SK-N-SH (cell line): Measurements from ENCODE around the gene LTC4S. TPM values are rescaled to one million over a fixed set of nuclear protein-coding genes. Genes with fewer than 3 reads are reported as not detected.

Source experiments
- CTCF ChIA-PET: fragments of 300-600, 350-600 bp; formaldehyde crosslinking; extraction: SDS; loops from one replicate; lab custom pipeline; 2021; lab: Yijun Ruan, JAX
- POLR2A ChIA-PET: fragments of 350-600 bp; sonication (Branson Sonifier 250); formaldehyde crosslinking; extraction: SDS; loops from one replicate; lab custom pipeline; 2020; ENCODE audit warnings: antibody characterized with exemption, inconsistent platforms; lab: Yijun Ruan, JAX
- DNase-seq: peaks from one replicate; pipeline ENCODE4 v3.0.0; 2012
- H2AFZ ChIP-seq: fragments of 200-600 bp; sonication (generic); 2 replicates; pipeline ENCODE4 v1.8.1; 2016; ENCODE audit warnings: antibody characterized with exemption, mild to moderate bottlenecking, low read depth
- H3F3A ChIP-seq: fragments of 200-600 bp; sonication (generic); replicated peaks from 2 replicates; pipeline ENCODE3; 2016; ENCODE audit warnings: antibody characterized with exemption, mild to moderate bottlenecking; ENCODE audit not compliant: insufficient read depth
- H3K27ac ChIP-seq, 2 experiments: fragments of 200-500 bp in 1 of 2; fragments of 200-600 bp in 1 of 2; sonication (Bioruptor generic) in 1 of 2; sonication (generic), shearing (Covaris generic) in 1 of 2; 2 replicates each; pipeline versions ENCODE4 v1.5.1 to v1.6.1; 2014 to 2016; ENCODE audit warnings: low read depth in 2 of 2, inconsistent platforms in 1 of 2, low read length in 1 of 2, mild to moderate bottlenecking in 1 of 2, mixed read lengths in 1 of 2
- H3K27me3 ChIP-seq: fragments of 200-600 bp; sonication (generic), shearing (Covaris generic); 2 replicates; pipeline ENCODE4 v1.6.1; 2016; ENCODE audit warnings: mixed run types; ENCODE audit not compliant: insufficient read depth
- H3K36me3 ChIP-seq, 2 experiments: fragments of 200-500 bp in 1 of 2; fragments of 200-600 bp in 1 of 2; sonication (Bioruptor generic) in 1 of 2; sonication (generic) in 1 of 2; replicated peaks in 1 of 2; 2 replicates each; pipeline versions ENCODE3 to v1.5.1; 2014 to 2016; ENCODE audit warnings: low read length in 1 of 2, mild to moderate bottlenecking in 1 of 2; ENCODE audit not compliant: insufficient read depth in 2 of 2, control insufficient read depth in 1 of 2
- H3K4me1 ChIP-seq, 2 experiments: fragments of 200-500 bp in 1 of 2; fragments of 200-600 bp in 1 of 2; sonication (Bioruptor generic) in 1 of 2; sonication (generic), shearing (Covaris generic) in 1 of 2; 2 replicates each; pipeline versions ENCODE4 v1.5.1 to v1.6.1; 2014 to 2016; ENCODE audit warnings: low read depth in 1 of 2, low read length in 1 of 2, mixed run types in 1 of 2; ENCODE audit not compliant: insufficient read depth in 2 of 2, control insufficient read depth in 1 of 2
- H3K4me2 ChIP-seq: fragments of 200-600 bp; sonication (generic), shearing (Covaris generic); 2 replicates; pipeline ENCODE4 v1.6.1; 2017; ENCODE audit warnings: mixed run types
- H3K4me3 ChIP-seq, 2 experiments: fragments of 200-500 bp in 1 of 2; fragments of 200-600 bp in 1 of 2; sonication (Bioruptor generic) in 1 of 2; sonication (generic), shearing (Covaris generic) in 1 of 2; 2 replicates each; pipeline versions ENCODE4 v1.5.1 to v1.8.1; 2014 to 2016; ENCODE audit warnings: low read depth in 2 of 2, inconsistent platforms in 1 of 2, low read length in 1 of 2, mild to moderate bottlenecking in 1 of 2, mixed read lengths in 1 of 2, moderate library complexity in 1 of 2
- H3K79me2 ChIP-seq: fragments of 200-600 bp; sonication (generic); 2 replicates; pipeline ENCODE4 v1.8.1; 2017; ENCODE audit warnings: mild to moderate bottlenecking; ENCODE audit not compliant: insufficient read depth
- H3K9ac ChIP-seq: fragments of 200-600 bp; sonication (generic); 2 replicates; pipeline ENCODE4 v1.6.1; 2017; ENCODE audit warnings: mixed run types
- H3K9me2 ChIP-seq: fragments of 200-600 bp; sonication (generic); 2 replicates; pipeline ENCODE4 v1.6.1; 2017; ENCODE audit warnings: mixed run types
- H3K9me3 ChIP-seq: fragments of 200-600 bp; sonication (generic); 2 replicates; pipeline ENCODE4 v1.6.1; 2017; ENCODE audit warnings: mixed run types, mild to moderate bottlenecking, moderate library complexity
- H4K20me1 ChIP-seq: fragments of 200-600 bp; sonication (generic); 2 replicates; pipeline ENCODE4 v1.6.1; 2017; ENCODE audit warnings: mild to moderate bottlenecking, mixed run types; ENCODE audit not compliant: insufficient read depth
- FOSL2 ChIP-seq: IDR thresholded peaks from 2 replicates; pipeline ENCODE4 v1.4.0; 2012; ENCODE audit warnings: low read depth, mild to moderate bottlenecking, moderate library complexity, borderline replicate concordance
- GABPA ChIP-seq: IDR thresholded peaks from 2 replicates; pipeline ENCODE4 v1.4.0; 2012; ENCODE audit warnings: low read depth, mild to moderate bottlenecking
- IRF3 ChIP-seq: fragments of 150-350 bp; IDR thresholded peaks from 2 replicates; pipeline ENCODE4 v1.6.1; 2016; ENCODE audit warnings: mild to moderate bottlenecking, low read depth, low read length
- NRF1 ChIP-seq: IDR thresholded peaks from 2 replicates; pipeline ENCODE4 v1.6.1; 2012; ENCODE audit warnings: low read depth, mild to moderate bottlenecking, low read length
- PBX3 ChIP-seq: IDR thresholded peaks from 2 replicates; pipeline ENCODE4; 2012
- POLR2AphosphoS5 ChIP-seq: IDR thresholded peaks from 2 replicates; pipeline ENCODE4 v1.6.1; 2012; ENCODE audit warnings: low read depth, low read length
- RXRA ChIP-seq: IDR thresholded peaks from 2 replicates; pipeline ENCODE4 v1.4.0; 2012; ENCODE audit warnings: low read depth, mild to moderate bottlenecking, borderline replicate concordance
- TEAD4 ChIP-seq: IDR thresholded peaks from 2 replicates; pipeline ENCODE4 v1.4.0; 2012; ENCODE audit warnings: mild to moderate bottlenecking, borderline replicate concordance; ENCODE audit not compliant: insufficient read depth
- WGBS: methylation state at CpG from one replicate; pipeline ENCODE4 v1.1.6; 2017; ENCODE audit warnings: low lambda C conversion rate; 5-methylcytosine and 5-hydroxymethylcytosine counted together
- polyA plus RNA-seq, 3 experiments: library from polyadenylated mRNA; depleted of rRNA; stranded (reverse); fragments of >200 nt; gene quantifications; 2 replicates each; pipeline ENCODE4 v1.2.3, GENCODE V29; 2012
- TF ChIP-seq, protein P1 (sequence below): fragments of 200-600 bp; sonication (generic); IDR thresholded peaks from 2 replicates; pipeline ENCODE4 v1.6.1; 2017; ENCODE audit warnings: antibody characterized with exemption, mild to moderate bottlenecking, moderate library complexity

Gene LTC4S
- polyA plus RNA-seq, 1 of the 3 experiments (the other 2 are of a cell fraction), result 0.43 TPM

- H3K27me3 ChIP-seq, result no peaks in the 10 kb centered on the region
- no peak overlapping the region for H2AFZ ChIP-seq
- H3F3A ChIP-seq, result no peaks in the 10 kb centered on the region
- ChIA-PET CTCF (interaction anchor here (2.8 kb wide), 1 partner anchor 13 kb away, joined by 17 read pairs; no protein-coding TSS in a partner anchor), POLR2A (no interaction called here)
- no peak overlapping the region for H3K4me2 ChIP-seq
- no peak overlapping the region for H3K4me3 ChIP-seq
- no peak overlapping the region for H3K27ac ChIP-seq
- 92% methylated on average over 7 of the region's 8 CpGs for WGBS
- no peak for DNase-seq
- H3K36me3 ChIP-seq, result no peaks in the 10 kb centered on the region
- no peak overlapping the region for H3K9ac ChIP-seq
- no peaks in the 10 kb centered on the region for H3K9me3 ChIP-seq
- peaks cover 97% of the 10 kb centered on the region for H3K79me2 ChIP-seq
- H4K20me1 ChIP-seq, result peaks cover 80% of the 10 kb centered on the region
- H3K9me2 ChIP-seq, result no peaks in the 10 kb centered on the region
- H3K4me1 ChIP-seq, result no peaks in the 10 kb centered on the region; a peak in 1 of 4 replicates
- TF ChIP-seq PBX3 (no peak), TEAD4 (no peak), NRF1 (no peak), IRF3 (no peak)
- TF ChIP-seq, protein P1, sequence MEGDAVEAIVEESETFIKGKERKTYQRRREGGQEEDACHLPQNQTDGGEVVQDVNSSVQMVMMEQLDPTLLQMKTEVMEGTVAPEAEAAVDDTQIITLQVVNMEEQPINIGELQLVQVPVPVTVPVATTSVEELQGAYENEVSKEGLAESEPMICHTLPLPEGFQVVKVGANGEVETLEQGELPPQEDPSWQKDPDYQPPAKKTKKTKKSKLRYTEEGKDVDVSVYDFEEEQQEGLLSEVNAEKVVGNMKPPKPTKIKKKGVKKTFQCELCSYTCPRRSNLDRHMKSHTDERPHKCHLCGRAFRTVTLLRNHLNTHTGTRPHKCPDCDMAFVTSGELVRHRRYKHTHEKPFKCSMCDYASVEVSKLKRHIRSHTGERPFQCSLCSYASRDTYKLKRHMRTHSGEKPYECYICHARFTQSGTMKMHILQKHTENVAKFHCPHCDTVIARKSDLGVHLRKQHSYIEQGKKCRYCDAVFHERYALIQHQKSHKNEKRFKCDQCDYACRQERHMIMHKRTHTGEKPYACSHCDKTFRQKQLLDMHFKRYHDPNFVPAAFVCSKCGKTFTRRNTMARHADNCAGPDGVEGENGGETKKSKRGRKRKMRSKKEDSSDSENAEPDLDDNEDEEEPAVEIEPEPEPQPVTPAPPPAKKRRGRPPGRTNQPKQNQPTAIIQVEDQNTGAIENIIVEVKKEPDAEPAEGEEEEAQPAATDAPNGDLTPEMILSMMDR, result peak; percentile 11; the same call in 1 of the 2 replicates
Observed at GRCh38 chr5:179749857-179750508, 43.8 kb upstream of the LTC4S start.

- TF ChIP-seq PBX3 (no peak), FOSL2 (no peak), GABPA (no peak), RXRA (no peak), POLR2AphosphoS5 (no peak)
- DNase-seq, result no peak
- peaks cover 89% of the 10 kb centered on the region for H4K20me1 ChIP-seq
- no peaks in the 10 kb centered on the region for H3K9me3 ChIP-seq
- no peak overlapping the region for H2AFZ ChIP-seq
- no peaks in the 10 kb centered on the region; a peak in 1 of 4 replicates for H3K4me1 ChIP-seq
- 98% methylated on average over 5 of the region's 5 CpGs for WGBS
- no peaks in the 10 kb centered on the region for H3K27me3 ChIP-seq
- no peak overlapping the region for H3K9ac ChIP-seq
- no peak overlapping the region for H3K4me2 ChIP-seq
- CTCF ChIA-PET, result interaction anchor here (1.1 to 2.9 kb wide), 3 partner anchors 9 to 42 kb away, joined by 3 to 17 read pairs (median 6); no protein-coding TSS in a partner anchor
- H3K27ac ChIP-seq, result no peak overlapping the region
- POLR2A ChIA-PET, result no interaction called here
- H3K4me3 ChIP-seq, result no peak overlapping the region
- no peaks in the 10 kb centered on the region for H3K9me2 ChIP-seq
- no peaks in the 10 kb centered on the region for H3F3A ChIP-seq
- H3K79me2 ChIP-seq, result peaks cover 97% of the 10 kb centered on the region
- peaks cover 0 to 5% of the 10 kb centered on the region in 2 experiments for H3K36me3 ChIP-seq
Observed at GRCh38 chr5:179753971-179754370, 39.8 kb upstream of the LTC4S start.
